Esophagus (tissue), 2 donors: ENCODE measurements around the gene SLC30A10. TPM values are rescaled to one million over a fixed set of nuclear protein-coding genes. Genes with fewer than 3 reads are reported as not detected.
"Not testable (repeated sequence)": the region's sequence is repeated elsewhere in the genome, so short reads cannot be mapped to it uniquely, and the experiment has no call there.

Experiments
- H3K27ac ChIP-seq, 2 donors: one replicate each; pipeline ENCODE4 v1.5.1; 2013; ENCODE audit warnings: low read depth in 2 of 2, mild to moderate bottlenecking in 2 of 2, inconsistent platforms in 1 of 2, low read length in 1 of 2, moderate library complexity in 1 of 2
- H3K27me3 ChIP-seq, 2 donors: one replicate each; pipeline ENCODE4 v1.6.1; 2013; ENCODE audit warnings: low read length in 2 of 2, control low read depth in 1 of 2, mild to moderate bottlenecking in 1 of 2; ENCODE audit not compliant: insufficient read depth in 2 of 2, control insufficient read depth in 1 of 2
- H3K36me3 ChIP-seq, 2 donors: one replicate each; pipeline ENCODE4 v1.6.1; 2013; ENCODE audit warnings: low read length in 1 of 2; ENCODE audit not compliant: control insufficient read depth in 2 of 2, insufficient read depth in 2 of 2
- H3K4me1 ChIP-seq, 2 donors: one replicate each; pipeline ENCODE4 v1.6.1; 2013; ENCODE audit warnings: low read length in 1 of 2; ENCODE audit not compliant: control insufficient read depth in 2 of 2, insufficient read depth in 2 of 2
- H3K4me3 ChIP-seq, 2 donors: one replicate each; pipeline ENCODE4 v1.5.1; 2013; ENCODE audit warnings: low read length in 2 of 2, mild to moderate bottlenecking in 2 of 2, low read depth in 1 of 2, moderate library complexity in 1 of 2
- H3K9me3 ChIP-seq, 2 donors: one replicate each; pipeline ENCODE4 v1.6.1; 2013; ENCODE audit warnings: mild to moderate bottlenecking in 2 of 2, low read depth in 1 of 2, low read length in 1 of 2, moderate library complexity in 1 of 2; ENCODE audit not compliant: control insufficient read depth in 2 of 2, insufficient read depth in 1 of 2
- WGBS, 2 donors: extraction: QIAGEN DNeasy Blood & Tissue Kit; methylation state at CpG; one replicate each; pipeline ENCODE4 v1.1.7; 2013; 5-methylcytosine and 5-hydroxymethylcytosine counted together
- polyA plus RNA-seq, 2 donors: library from polyadenylated mRNA; stranded (reverse); fragments of 200-250 nt; gene quantifications; one replicate each; pipeline ENCODE4 v1.2.3, GENCODE V29; 2013
- donor health status: healthy with polysubstance abuse.
- donor health status: Bipolar disorder and iron deficiency.

Gene SLC30A10
- polyA plus RNA-seq, 2 donors, result not detected

GRCh38 chr1:219910716-219911115, 17.6 kb downstream of the SLC30A10 start:
- Histone ChIP-seq H3K27me3 (no peaks in the 10 kb centered on the region), H3K9me3 (no peaks in the 10 kb centered on the region), H3K36me3 (no peaks in the 10 kb centered on the region), H3K27ac (no peak overlapping the region), H3K4me1 (no peaks in the 10 kb centered on the region), H3K4me3 (no peak overlapping the region)
- 47 to 56% methylated on average over 6 of the region's 6 CpGs for WGBS, 2 donors

- no peaks in the 10 kb centered on the region for H3K27me3 ChIP-seq
- H3K4me1 ChIP-seq, result no peaks in the 10 kb centered on the region
- no peak overlapping the region for H3K4me3 ChIP-seq
- 71 to 86% methylated on average over 4 of the region's 4 CpGs for WGBS, 2 donors
- H3K36me3 ChIP-seq, result no peaks in the 10 kb centered on the region
- H3K9me3 ChIP-seq, result no peaks in the 10 kb centered on the region
- H3K27ac ChIP-seq, result no peak overlapping the region
Measured at GRCh38 chr1:219909476-219909875, 18.9 kb downstream of the SLC30A10 start.

GRCh38 chr1:219908170-219908569, 20.2 kb downstream of the SLC30A10 start:
- Histone ChIP-seq H3K4me3 (no peak overlapping the region), H3K4me1 (no peaks in the 10 kb centered on the region), H3K9me3 (no peaks in the 10 kb centered on the region), H3K27me3 (no peaks in the 10 kb centered on the region), H3K36me3 (no peaks in the 10 kb centered on the region), H3K27ac (no peak overlapping the region)
- 83 to 90% methylated on average over 3 of the region's 3 CpGs for WGBS, 2 donors

GRCh38 chr1:219907772-219908070, 20.6 kb downstream of the SLC30A10 start:
- WGBS, 2 donors, result 58 to 88% methylated on average over 1 of the region's 1 CpG
- no peaks in the 10 kb centered on the region for H3K36me3 ChIP-seq
- H3K4me1 ChIP-seq, result no peaks in the 10 kb centered on the region
- no peaks in the 10 kb centered on the region for H3K27me3 ChIP-seq
- no peak overlapping the region for H3K27ac ChIP-seq
- no peak overlapping the region for H3K4me3 ChIP-seq
- H3K9me3 ChIP-seq, result no peaks in the 10 kb centered on the region

- WGBS, 2 donors, result 54 to 58% methylated on average over 5 of the region's 5 CpGs
- Histone ChIP-seq H3K4me3 (no peak overlapping the region), H3K27me3 (no peaks in the 10 kb centered on the region), H3K9me3 (no peaks in the 10 kb centered on the region), H3K36me3 (no peaks in the 10 kb centered on the region), H3K4me1 (no peaks in the 10 kb centered on the region), H3K27ac (no peak overlapping the region)
Measured at GRCh38 chr1:219906924-219907771, 21.2 kb downstream of the SLC30A10 start.

GRCh38 chr1:219906565-219906923, 21.8 kb downstream of the SLC30A10 start:
- H3K4me3 ChIP-seq, H3K36me3 ChIP-seq, H3K27me3 ChIP-seq, H3K27ac ChIP-seq, H3K4me1 ChIP-seq, H3K9me3 ChIP-seq: not testable (repeated sequence)
- WGBS, 2 donors, result 85 to 92% methylated on average over 8 of the region's 8 CpGs

- Histone ChIP-seq H3K4me1 (no peaks in the 10 kb centered on the region), H3K36me3 (no peaks in the 10 kb centered on the region), H3K27ac (no peak overlapping the region), H3K4me3 (no peak overlapping the region), H3K9me3 (no peaks in the 10 kb centered on the region), H3K27me3 (no peaks in the 10 kb centered on the region)
- 78 to 81% methylated on average over 4 of the region's 4 CpGs for WGBS, 2 donors
Measured at GRCh38 chr1:219905524-219905923, 22.8 kb downstream of the SLC30A10 start.

GRCh38 chr1:219904934-219905333, 23.4 kb downstream of the SLC30A10 start:
- 77 to 87% methylated on average over 2 of the region's 2 CpGs for WGBS, 2 donors
- Histone ChIP-seq H3K4me1 (no peaks in the 10 kb centered on the region), H3K36me3 (no peaks in the 10 kb centered on the region), H3K27me3 (no peaks in the 10 kb centered on the region), H3K27ac (no peak overlapping the region), H3K4me3 (no peak overlapping the region), H3K9me3 (no peaks in the 10 kb centered on the region)

- Histone ChIP-seq H3K27me3 (no peaks in the 10 kb centered on the region), H3K4me3 (no peak overlapping the region), H3K4me1 (no peaks in the 10 kb centered on the region), H3K36me3 (no peaks in the 10 kb centered on the region), H3K9me3 (no peaks in the 10 kb centered on the region), H3K27ac (no peak overlapping the region)
- WGBS, 2 donors, result 71 to 78% methylated on average over 5 of the region's 5 CpGs
Measured at GRCh38 chr1:219903353-219903871, 24.9 kb downstream of the SLC30A10 start.

- H3K27ac ChIP-seq, result no peak overlapping the region
- no peak overlapping the region for H3K4me3 ChIP-seq
- WGBS, 2 donors, result 82 to 89% methylated on average over 4 of the region's 4 CpGs
- no peaks in the 10 kb centered on the region for H3K27me3 ChIP-seq
- no peaks in the 10 kb centered on the region for H3K36me3 ChIP-seq
- no peaks in the 10 kb centered on the region for H3K9me3 ChIP-seq
- no peaks in the 10 kb centered on the region for H3K4me1 ChIP-seq
Measured at GRCh38 chr1:219902951-219903350, 25.4 kb downstream of the SLC30A10 start.
